ENCODE results near the gene ARHGAP24. TPM values are rescaled to one million over a fixed set of nuclear protein-coding genes. Genes with fewer than 3 reads are reported as not detected.
"Not testable (repeated sequence)": the region's sequence is repeated elsewhere in the genome, so short reads cannot be mapped to it uniquely, and the experiment has no call there.

Gene ARHGAP24
- total RNA-seq, 2 donors from 2014 or later: 1.0 TPM; not detected in 1

DNA sequence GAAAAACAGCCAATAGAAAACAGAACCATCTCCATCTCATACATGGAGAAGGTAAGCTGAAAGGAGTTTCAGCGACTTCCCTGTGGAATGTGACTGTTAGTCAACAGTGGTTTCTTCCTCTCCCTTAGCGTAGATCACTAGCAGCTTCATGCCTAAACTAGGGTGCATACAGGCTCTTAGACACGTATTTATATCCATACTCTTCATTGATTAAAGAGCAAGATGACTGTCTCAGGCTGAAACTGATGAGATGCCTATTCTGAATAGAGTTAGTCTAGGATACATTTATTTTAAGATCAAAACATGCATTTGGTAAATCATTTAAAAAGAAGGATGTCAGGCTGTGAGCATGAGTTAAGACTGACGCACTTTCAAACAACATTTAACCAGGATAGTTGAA is 423.3 kb downstream of the ARHGAP24 start:
- Mint-ChIP-seq H3K27me3 (no peaks in the 10 kb centered on the region), H3K36me3 (no peaks in the 10 kb centered on the region), H3K4me3 (no peak overlapping the region), H3K4me1 (ENCODE audit: low read depth in 2 of 2) (no peaks in the 10 kb centered on the region), H3K27ac (no peak overlapping the region), H3K9me3 (peaks cover 10% of the 10 kb centered on the region)
- no peak for ATAC-seq
- DNase-seq (ENCODE audit: low spot score): no peak

DNA sequence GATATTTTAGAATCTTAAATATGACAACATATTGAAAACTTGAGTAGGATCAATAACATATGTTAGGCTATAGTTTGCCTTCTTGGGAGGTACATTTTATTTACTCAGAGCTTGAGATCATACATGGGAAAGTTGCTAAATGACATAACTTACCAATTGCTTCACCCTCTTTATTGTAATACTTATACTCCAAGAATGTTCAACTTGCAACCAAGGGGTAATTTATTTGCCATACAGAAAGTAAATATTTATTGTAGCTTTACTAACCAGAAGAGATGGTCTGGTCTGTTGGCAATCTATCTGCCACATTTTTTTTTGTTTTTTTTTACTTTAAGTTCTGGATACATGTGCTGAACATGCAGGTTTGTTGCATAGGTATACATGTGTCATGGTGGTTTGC is 426.6 kb downstream of the ARHGAP24 start:
- H3K27me3 Mint-ChIP-seq: no peaks in the 10 kb centered on the region
- no peak overlapping the region for H3K27ac Mint-ChIP-seq
- no peaks in the 10 kb centered on the region for H3K4me1 Mint-ChIP-seq (ENCODE audit: low read depth in 2 of 2)
- H3K9me3 Mint-ChIP-seq: peaks cover 7% of the 10 kb centered on the region
- no peak overlapping the region for H3K4me3 Mint-ChIP-seq
- no peak for ATAC-seq
- no peak for DNase-seq (ENCODE audit: low spot score)
- no peaks in the 10 kb centered on the region for H3K36me3 Mint-ChIP-seq

GRCh38 chr4:85902647-85903046 is 427.7 kb downstream of the ARHGAP24 start:
- H3K36me3 Mint-ChIP-seq; H3K27me3 Mint-ChIP-seq; H3K27ac Mint-ChIP-seq; ATAC-seq; DNase-seq (ENCODE audit: low spot score); H3K4me3 Mint-ChIP-seq; H3K4me1 Mint-ChIP-seq (ENCODE audit: low read depth in 2 of 2); H3K9me3 Mint-ChIP-seq: not testable (repeated sequence)

DNA sequence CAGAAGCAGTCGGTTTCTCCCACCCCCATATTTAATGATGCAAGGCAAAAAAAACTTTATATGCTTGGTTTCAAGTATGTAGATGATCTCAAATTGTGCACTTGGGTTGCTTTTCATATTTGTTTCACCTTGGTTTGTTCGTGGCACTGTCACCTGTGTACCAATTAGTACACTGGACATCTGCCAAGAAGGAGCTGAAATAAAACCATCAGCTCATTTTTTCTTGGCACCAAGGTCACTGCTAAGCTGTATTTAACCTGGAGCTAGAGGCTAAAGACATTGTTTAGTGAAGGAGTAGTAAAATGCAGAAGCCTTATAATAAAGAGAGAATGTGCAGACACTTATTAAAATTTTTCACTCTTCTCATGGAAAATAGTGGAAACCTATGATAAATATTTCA is 430.8 kb downstream of the ARHGAP24 start:
- Mint-ChIP-seq H3K4me3 (no peak overlapping the region), H3K27ac (no peak overlapping the region), H3K9me3 (peaks cover 7% of the 10 kb centered on the region), H3K4me1 (ENCODE audit: low read depth in 2 of 2) (no peaks in the 10 kb centered on the region), H3K36me3 (no peaks in the 10 kb centered on the region), H3K27me3 (no peaks in the 10 kb centered on the region)
- ATAC-seq (no peak), DNase-seq (ENCODE audit: low spot score) (no peak)

GRCh38 chr4:85907001-85907400 is 432.1 kb downstream of the ARHGAP24 start:
- Mint-ChIP-seq H3K27me3 (no peaks in the 10 kb centered on the region), H3K9me3 (peaks cover 7% of the 10 kb centered on the region), H3K4me3 (no peak overlapping the region), H3K27ac (no peak overlapping the region), H3K36me3 (no peaks in the 10 kb centered on the region), H3K4me1 (ENCODE audit: low read depth in 2 of 2) (no peaks in the 10 kb centered on the region)
- DNase-seq (ENCODE audit: low spot score): no peak
- no peak for ATAC-seq

- Mint-ChIP-seq H3K27me3 (no peaks in the 10 kb centered on the region), H3K27ac (no peak overlapping the region), H3K4me3 (no peak overlapping the region), H3K36me3 (no peaks in the 10 kb centered on the region), H3K4me1 (ENCODE audit: low read depth in 2 of 2) (no peaks in the 10 kb centered on the region), H3K9me3 (peaks cover 17% of the 10 kb centered on the region)
- ATAC-seq (no peak), DNase-seq (ENCODE audit: low spot score) (no peak)
Observed at GRCh38 chr4:85909851-85910250, 434.9 kb downstream of the ARHGAP24 start.

DNA sequence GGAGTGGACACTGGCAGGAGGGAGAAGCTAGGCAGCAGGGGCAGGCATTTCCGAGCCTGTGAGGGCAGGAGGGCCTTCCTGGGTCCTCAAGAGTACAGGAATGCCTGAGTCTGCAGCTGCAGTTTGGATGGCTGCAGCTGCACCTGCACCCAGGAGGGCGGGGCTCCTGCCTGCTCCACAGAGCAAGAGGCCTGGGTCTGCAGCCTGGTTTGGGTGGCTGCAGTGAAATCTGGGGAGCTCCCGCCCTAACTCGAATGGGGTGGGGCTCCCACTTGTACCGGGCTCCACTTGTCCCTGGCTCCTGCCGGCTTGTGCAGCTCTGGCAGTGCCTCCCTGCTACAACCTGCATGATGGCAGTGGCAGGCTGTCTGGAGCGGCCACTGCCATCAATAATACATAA is 436.0 kb downstream of the ARHGAP24 start:
- H3K27ac Mint-ChIP-seq: no peak overlapping the region
- H3K4me3 Mint-ChIP-seq: no peak overlapping the region
- H3K9me3 Mint-ChIP-seq: peaks cover 16% of the 10 kb centered on the region
- ATAC-seq (no peak), DNase-seq (ENCODE audit: low spot score) (no peak)
- H3K27me3 Mint-ChIP-seq: no peaks in the 10 kb centered on the region
- no peaks in the 10 kb centered on the region for H3K36me3 Mint-ChIP-seq
- no peaks in the 10 kb centered on the region for H3K4me1 Mint-ChIP-seq (ENCODE audit: low read depth in 2 of 2)

DNA sequence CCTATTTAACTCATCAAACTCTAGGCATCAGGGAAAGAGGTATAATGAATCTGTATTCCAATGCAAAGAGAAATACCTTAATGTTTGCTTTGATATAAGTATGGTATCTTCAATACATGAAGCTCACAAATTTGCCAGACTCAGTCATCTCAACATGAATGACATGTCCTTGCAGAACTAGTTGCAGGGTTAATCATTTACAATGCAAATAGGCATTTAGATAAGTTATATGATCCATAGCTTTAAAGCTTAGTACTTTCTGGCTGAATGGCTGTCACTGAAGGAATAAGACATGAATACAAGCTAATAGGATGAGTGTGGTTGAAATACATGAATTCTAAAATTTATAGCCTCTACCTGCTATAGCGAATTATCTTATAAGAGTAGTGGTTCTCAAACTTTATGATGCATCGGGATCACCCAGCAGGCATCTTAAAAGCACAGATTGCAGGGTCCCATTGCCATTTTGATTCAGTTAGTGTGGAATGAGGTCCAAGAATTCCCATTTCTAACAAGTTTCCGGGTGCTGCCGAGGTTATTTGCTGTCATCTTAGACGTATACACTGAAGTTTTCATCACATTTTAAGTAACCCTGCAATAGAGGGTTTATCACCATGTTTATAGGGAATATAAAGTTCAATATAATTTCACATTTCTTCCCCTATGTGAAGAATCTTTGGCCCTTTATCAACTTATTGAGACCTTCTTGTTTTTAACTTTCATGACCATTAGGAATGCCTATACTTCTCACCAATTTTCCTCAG is 439.2 kb downstream of the ARHGAP24 start:
- Mint-ChIP-seq H3K27ac (no peak overlapping the region), H3K36me3 (no peaks in the 10 kb centered on the region), H3K27me3 (no peaks in the 10 kb centered on the region), H3K4me1 (ENCODE audit: low read depth in 2 of 2) (no peaks in the 10 kb centered on the region), H3K9me3 (peaks cover 12% of the 10 kb centered on the region), H3K4me3 (no peak overlapping the region)
- DNase-seq (ENCODE audit: low spot score) (no peak), ATAC-seq (no peak)

- H3K36me3 Mint-ChIP-seq, H3K4me3 Mint-ChIP-seq, ATAC-seq: not testable (repeated sequence)
Observed at GRCh38 chr4:85915570-85915969, 440.6 kb downstream of the ARHGAP24 start.

GRCh38 chr4:85919200-85919887 is 444.4 kb downstream of the ARHGAP24 start:
- Mint-ChIP-seq H3K4me1 (ENCODE audit: low read depth in 2 of 2) (no peaks in the 10 kb centered on the region), H3K27me3 (no peaks in the 10 kb centered on the region), H3K9me3 (peaks cover 9% of the 10 kb centered on the region), H3K36me3 (no peaks in the 10 kb centered on the region), H3K27ac (no peak overlapping the region), H3K4me3 (no peak overlapping the region)
- ATAC-seq: no peak
- DNase-seq (ENCODE audit: low spot score): no peak

More at GRCh38 chr4:85915570-85915969, 440.6 kb downstream of the ARHGAP24 start:
- H3K4me1 Mint-ChIP-seq (ENCODE audit: low read depth in 2 of 2); H3K27ac Mint-ChIP-seq; DNase-seq (ENCODE audit: low spot score); H3K27me3 Mint-ChIP-seq: not testable (repeated sequence)
- H3K9me3 Mint-ChIP-seq: peaks cover 12% of the 10 kb centered on the region

GRCh38 chr4:85925071-85925470 is 450.1 kb downstream of the ARHGAP24 start:
- no peak for ATAC-seq
- peaks cover 0 to 4% of the 10 kb centered on the region in 2 donors for H3K4me1 Mint-ChIP-seq (ENCODE audit: low read depth in 2 of 2)

DNA sequence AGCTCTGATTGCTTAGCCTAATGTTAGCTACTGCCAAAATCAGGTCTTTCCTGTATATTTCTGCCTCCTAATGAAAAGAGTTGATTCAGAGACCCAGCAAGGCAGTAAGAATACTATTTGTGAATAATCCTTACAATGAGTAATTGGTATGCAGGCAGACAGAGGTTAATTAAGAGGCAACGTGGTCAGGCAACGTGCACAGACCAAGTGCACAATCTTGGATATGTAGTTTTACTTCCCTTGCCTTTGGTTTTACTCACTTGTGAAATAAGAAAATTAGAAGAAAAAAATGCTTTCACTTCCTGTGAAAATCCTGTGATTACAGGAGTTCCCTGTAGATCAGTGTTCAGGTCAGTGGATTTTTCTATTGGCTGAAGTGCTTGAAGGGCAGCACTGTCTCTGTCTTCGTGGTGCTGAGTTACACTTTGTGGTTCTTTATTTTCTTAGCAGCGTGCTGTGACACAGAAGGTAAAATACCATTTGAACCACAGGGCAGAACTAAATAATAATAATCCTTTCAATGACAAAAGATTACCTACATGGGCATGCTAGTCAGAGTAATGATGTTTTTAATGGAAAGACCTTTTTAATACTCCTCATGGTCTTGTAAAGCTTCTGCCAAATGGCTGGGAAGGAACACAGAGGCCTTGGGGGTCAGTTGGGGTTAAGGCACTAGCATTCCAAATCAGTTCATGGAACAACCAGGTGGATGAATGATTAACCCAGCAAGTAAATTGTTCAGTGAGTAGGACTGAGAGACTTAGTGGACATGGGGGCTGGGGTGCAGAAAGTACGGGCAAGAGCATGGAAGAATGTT is 454.0 kb downstream of the ARHGAP24 start:
- no peak overlapping the region for H3K27ac Mint-ChIP-seq
- H3K4me1 Mint-ChIP-seq (ENCODE audit: low read depth in 2 of 2): peaks cover 0 to 4% of the 10 kb centered on the region in 2 donors
- no peaks in the 10 kb centered on the region for H3K9me3 Mint-ChIP-seq
- no peak overlapping the region for H3K4me3 Mint-ChIP-seq
- no peak for DNase-seq (ENCODE audit: low spot score)
- H3K27me3 Mint-ChIP-seq: peaks cover 0 to 3% of the 10 kb centered on the region in 2 donors
- no peak for ATAC-seq
- no peaks in the 10 kb centered on the region for H3K36me3 Mint-ChIP-seq

More at GRCh38 chr4:85925071-85925470, 450.1 kb downstream of the ARHGAP24 start:
- DNase-seq (ENCODE audit: low spot score): no peak
- Mint-ChIP-seq H3K27ac (no peak overlapping the region), H3K9me3 (peaks cover 3% of the 10 kb centered on the region), H3K36me3 (no peaks in the 10 kb centered on the region), H3K4me3 (no peak overlapping the region), H3K27me3 (peaks cover 0 to 3% of the 10 kb centered on the region in 2 donors)

- Mint-ChIP-seq H3K4me1 (ENCODE audit: low read depth in 2 of 2) (peaks cover 0 to 4% of the 10 kb centered on the region in 2 donors), H3K4me3 (no peak overlapping the region), H3K27ac (no peak overlapping the region), H3K9me3 (no peaks in the 10 kb centered on the region), H3K36me3 (no peaks in the 10 kb centered on the region), H3K27me3 (peaks cover 0 to 3% of the 10 kb centered on the region in 2 donors)
- DNase-seq (ENCODE audit: low spot score) (no peak), ATAC-seq (no peak)
Observed at GRCh38 chr4:85929961-85930665, 455.2 kb downstream of the ARHGAP24 start.
